SU-DHL-6 (cell line): ENCODE measurements around the gene LAMA3.

Experiments
- CTCF ChIP-seq: fragments of 200-600 bp; sonication (generic); IDR thresholded peaks from one replicate; pipeline ENCODE4 v1.5.1; 2017; ENCODE audit warnings: antibody characterized with exemption, mild to moderate bottlenecking, low read length, moderate library complexity; ENCODE audit not compliant: insufficient read depth, poor library complexity, severe bottlenecking
- EZH2phosphoT487 ChIP-seq: fragments of 200-600 bp; sonication (generic), shearing (Covaris generic); conservative IDR thresholded peaks from 2 replicates; pipeline ENCODE4 v1.6.1; 2018; ENCODE audit warnings: mild to moderate bottlenecking, antibody characterized with exemption, low read length, moderate library complexity, mixed read lengths

GRCh38 chr18:23811176-23811575 lies 121.9 kb downstream of the LAMA3 start:
- TF ChIP-seq CTCF (no peak), EZH2phosphoT487 (no peak)
